ENCODE measurements around the gene ETV6.

Gene ETV6

GRCh38 chr12:11895421-11896078, 246.1 kb downstream of the ETV6 start:
- in situ Hi-C loops (cut with HindIII; ENCODE audit: low sequenced_read_pairs): no loop called here
- no peak for TF ChIP-seq CTCF (IDR thresholded peaks at IDR 0.05; ENCODE audit: low read depth, low read length, missing control alignments)
- DNase-seq (ENCODE audit: low read depth): no peak
- H3K4me3 ChIP-seq (ENCODE audit: low read depth, low read length): no peak overlapping the region

- no peak for TF ChIP-seq CTCF (IDR thresholded peaks at IDR 0.05; ENCODE audit: low read depth, low read length, missing control alignments)
Measured at GRCh38 chr12:11896417-11896929, 247.0 kb downstream of the ETV6 start.

GRCh38 chr12:11897923-11898322, 248.4 kb downstream of the ETV6 start:
- no peak for TF ChIP-seq CTCF (IDR thresholded peaks at IDR 0.05; ENCODE audit: low read depth, low read length, missing control alignments)
- H3K4me3 ChIP-seq (ENCODE audit: low read depth, low read length): no peak overlapping the region
- DNase-seq (ENCODE audit: low read depth): no peak
- in situ Hi-C loops (cut with HindIII; ENCODE audit: low sequenced_read_pairs): no loop called here

More at GRCh38 chr12:11896417-11896929, 247.0 kb downstream of the ETV6 start:
- H3K4me3 ChIP-seq (ENCODE audit: low read depth, low read length): no peak overlapping the region
- DNase-seq (ENCODE audit: low read depth): no peak
- in situ Hi-C loops (cut with HindIII; ENCODE audit: low sequenced_read_pairs): no loop called here

GRCh38 chr12:11901701-11902524, 252.4 kb downstream of the ETV6 start:
- H3K4me3 ChIP-seq (ENCODE audit: low read depth, low read length): no peak overlapping the region
- DNase-seq (ENCODE audit: low read depth): no peak
- in situ Hi-C loops (cut with HindIII; ENCODE audit: low sequenced_read_pairs): no loop called here
- no peak for TF ChIP-seq CTCF (IDR thresholded peaks at IDR 0.05; ENCODE audit: low read depth, low read length, missing control alignments)

- DNase-seq (ENCODE audit: low read depth): no peak
- H3K4me3 ChIP-seq (ENCODE audit: low read depth, low read length): no peak overlapping the region
- in situ Hi-C loops (cut with HindIII; ENCODE audit: low sequenced_read_pairs): no loop called here
- TF ChIP-seq CTCF (IDR thresholded peaks at IDR 0.05; ENCODE audit: low read depth, low read length, missing control alignments): no peak
Measured at GRCh38 chr12:11902525-11902875, 253.0 kb downstream of the ETV6 start.

- no peak overlapping the region for H3K4me3 ChIP-seq (ENCODE audit: low read depth, low read length)
- no peak for TF ChIP-seq CTCF (IDR thresholded peaks at IDR 0.05; ENCODE audit: low read depth, low read length, missing control alignments)
- in situ Hi-C loops (cut with HindIII; ENCODE audit: low sequenced_read_pairs): no loop called here
- no peak for DNase-seq (ENCODE audit: low read depth)
Measured at GRCh38 chr12:11904124-11904523, 254.7 kb downstream of the ETV6 start.

Measured in astrocyte of the cerebellum (primary cell).